Epithelial cell of proximal tubule (primary cell): ENCODE measurements around the gene KAZALD1. TPM values are rescaled to one million over a fixed set of nuclear protein-coding genes. Genes with fewer than 3 reads are reported as not detected.
A peak's percentile ranks its signal among the peaks of the same experiment; 100 is the strongest.

Experiments
- DNase-seq: peaks from one replicate; pipeline ENCODE4 v3.0.0-alpha.2; 2011; ENCODE audit warnings: low read depth
- H3K4me3 ChIP-seq: 2 replicates; pipeline ENCODE4 v1.5.1; 2011; ENCODE audit warnings: low read depth, mild to moderate bottlenecking, low read length
- CTCF ChIP-seq: conservative IDR thresholded peaks from 2 replicates; pipeline ENCODE4 v1.5.1; 2012; ENCODE audit warnings: low read depth, mild to moderate bottlenecking, low read length
- total RNA-seq: library from RNA; depleted of rRNA; stranded (reverse); fragments of >200 nt; gene quantifications from 2 replicates; pipeline ENCODE4 v1.2.3, GENCODE V29; 2015

The KAZALD1 gene
- total RNA-seq, 1 donor from 2014 or later = 2.9 TPM

- peak; percentile 98 for TF ChIP-seq CTCF
- DNase-seq = peak; percentile 78
- H3K4me3 ChIP-seq = peak overlapping the region; percentile 86
These were observed 1.5 kb upstream of the KAZALD1 start for GRCh38 chr10:101060036-101060950.

- peak overlapping the region; percentile 86 for H3K4me3 ChIP-seq
- TF ChIP-seq CTCF = no peak
- DNase-seq = no peak
These were observed 702 bp upstream of the KAZALD1 start for GRCh38 chr10:101060951-101061623.

GRCh38 chr10:101062232-101063049 lies 652 bp downstream of the KAZALD1 start:
- DNase-seq = no peak
- TF ChIP-seq CTCF = peak; percentile 57
- peak overlapping the region; percentile 47 for H3K4me3 ChIP-seq

GRCh38 chr10:101063050-101063525 lies 1.3 kb downstream of the KAZALD1 start:
- TF ChIP-seq CTCF = no peak
- no peak for DNase-seq
- peak overlapping the region; percentile 47 for H3K4me3 ChIP-seq

GRCh38 chr10:101063548-101064414 lies 2.0 kb downstream of the KAZALD1 start:
- TF ChIP-seq CTCF = no peak
- H3K4me3 ChIP-seq = no peak overlapping the region
- DNase-seq = no peak
